Measurements from ENCODE around the gene TMEM161B.

GRCh38 chr5:88190106-88190834 is 78.4 kb downstream of the TMEM161B start:
- no peak for TF ChIP-seq CTCF (conservative IDR thresholded peaks at IDR 0.05; ENCODE audit: low read length)
- no peak for TF ChIP-seq EZH2phosphoT487 (IDR thresholded peaks at IDR 0.05; ENCODE audit: borderline replicate concordance, low read depth, low read length)

Measured in OCI-LY7 (cell line).